ENCODE data around the gene KIAA1755.

Gene KIAA1755

GRCh38 chr20:38231531-38232121 lies 28.9 kb downstream of the KIAA1755 start:
- no peak for DNase-seq

- DNase-seq, result no peak
These were observed 29.5 kb downstream of the KIAA1755 start for GRCh38 chr20:38230957-38231526.

- DNase-seq, result no peak
These were observed 30.3 kb downstream of the KIAA1755 start for GRCh38 chr20:38230253-38230551.

DNA sequence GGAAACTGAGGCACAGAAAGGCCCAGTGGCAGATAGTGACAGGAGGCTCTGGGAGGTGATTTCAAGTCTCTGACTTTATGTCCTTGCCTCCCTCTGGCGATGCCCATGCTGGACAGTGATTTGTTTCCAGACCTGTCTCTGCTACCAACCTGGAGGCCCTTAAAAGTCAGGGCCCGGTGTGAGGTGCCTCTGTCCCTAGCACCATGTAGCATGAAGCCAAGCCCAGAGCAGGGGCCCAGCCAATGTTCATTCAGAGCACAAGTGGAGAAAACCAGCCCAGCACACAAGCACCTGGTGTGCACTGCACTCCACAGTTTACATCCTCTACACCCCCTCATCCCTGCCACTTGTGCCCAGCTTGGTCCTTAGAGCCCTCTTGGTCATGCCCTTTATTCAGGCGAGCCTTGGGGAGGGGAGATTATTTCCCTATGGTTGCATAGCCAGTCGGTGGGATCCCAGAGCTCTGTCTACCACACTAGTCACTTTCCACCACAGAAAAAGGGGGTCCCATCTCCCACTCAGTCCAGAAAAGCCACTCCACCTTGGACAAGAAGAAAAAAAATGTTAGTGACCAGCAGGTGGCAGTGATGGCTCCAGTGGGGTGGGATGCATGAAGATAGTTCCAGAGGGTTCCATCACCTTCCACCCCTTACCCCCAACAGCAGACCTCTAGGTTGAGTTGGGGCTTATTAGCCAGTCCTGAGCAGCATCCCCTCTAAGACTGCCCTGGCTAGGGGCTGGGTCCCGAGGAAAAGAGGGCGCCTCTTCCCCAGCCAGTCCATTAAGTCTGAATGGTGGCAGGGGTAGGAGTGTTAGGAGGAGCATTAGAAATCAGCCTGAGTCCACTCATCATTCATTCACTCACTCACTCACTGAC lies 30.9 kb downstream of the KIAA1755 start:
- DNase-seq, result peak; percentile 9

- DNase-seq, result no peak
These were observed 32.1 kb downstream of the KIAA1755 start for GRCh38 chr20:38228436-38228835.

GRCh38 chr20:38227420-38228360 lies 32.8 kb downstream of the KIAA1755 start:
- no peak for DNase-seq

DNA sequence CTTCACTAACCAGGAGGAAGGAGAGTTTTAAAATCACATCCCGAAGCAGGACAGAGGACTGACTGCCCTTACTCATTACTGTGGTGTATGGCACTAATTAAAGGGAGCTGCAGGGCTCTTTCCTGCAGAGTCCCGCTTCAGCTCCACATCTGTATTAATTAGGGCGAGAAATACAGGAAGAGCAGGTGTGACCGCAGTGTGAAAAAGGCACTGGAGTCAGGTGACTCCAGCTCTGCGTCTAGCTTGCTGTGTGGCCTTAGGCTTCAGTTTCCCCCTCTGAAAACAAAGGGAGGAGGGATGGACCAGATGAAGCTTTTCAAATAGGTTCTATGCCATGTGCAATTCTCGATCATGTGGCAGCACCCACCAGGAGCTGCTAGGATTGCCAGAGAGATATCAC lies 34.0 kb downstream of the KIAA1755 start:
- DNase-seq, result no peak

- no peak for DNase-seq
These were observed 34.7 kb downstream of the KIAA1755 start for GRCh38 chr20:38225900-38226263.

- no peak for DNase-seq
These were observed 35.2 kb downstream of the KIAA1755 start for GRCh38 chr20:38225240-38225899.

DNA sequence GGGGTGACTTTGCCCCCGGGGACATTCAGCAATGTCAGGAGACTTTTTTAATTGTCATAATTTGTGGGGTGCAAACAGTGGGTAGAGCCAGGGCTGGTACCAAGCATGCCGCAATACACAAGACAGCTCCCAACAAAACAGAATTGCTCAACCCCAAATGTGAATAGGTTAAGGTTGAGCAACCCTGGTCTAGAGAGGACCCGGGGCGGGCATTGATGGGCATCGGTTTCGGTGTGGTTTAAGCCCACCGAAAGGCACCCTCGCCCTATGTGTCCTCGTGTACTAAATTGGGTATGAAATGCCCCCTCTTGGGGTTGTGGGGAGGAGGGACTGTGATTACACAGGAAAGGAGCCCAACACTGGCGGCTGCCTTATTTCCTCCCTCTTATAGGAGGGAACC lies 36.0 kb downstream of the KIAA1755 start:
- DNase-seq, result no peak

DNA sequence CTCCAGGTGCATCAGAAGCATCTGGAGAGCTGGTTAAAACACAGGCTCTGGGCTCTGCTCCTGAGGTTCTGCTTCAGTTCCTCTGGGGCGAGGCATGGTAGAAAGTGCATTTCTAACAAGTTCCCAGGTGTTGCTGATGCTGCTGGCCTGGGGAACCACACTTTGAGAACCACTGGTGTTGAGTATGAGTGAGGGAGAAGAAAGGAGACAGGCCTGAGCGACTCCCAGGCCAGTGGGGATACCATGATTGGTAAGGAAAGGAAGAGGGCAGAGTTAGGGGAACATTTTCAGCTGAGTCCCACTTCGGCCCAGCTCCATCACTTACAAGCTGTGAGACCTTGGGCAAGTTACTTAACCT lies 36.8 kb downstream of the KIAA1755 start:
- no peak for DNase-seq

- no peak for DNase-seq
These were observed 37.4 kb downstream of the KIAA1755 start for GRCh38 chr20:38222923-38223742.

DNA sequence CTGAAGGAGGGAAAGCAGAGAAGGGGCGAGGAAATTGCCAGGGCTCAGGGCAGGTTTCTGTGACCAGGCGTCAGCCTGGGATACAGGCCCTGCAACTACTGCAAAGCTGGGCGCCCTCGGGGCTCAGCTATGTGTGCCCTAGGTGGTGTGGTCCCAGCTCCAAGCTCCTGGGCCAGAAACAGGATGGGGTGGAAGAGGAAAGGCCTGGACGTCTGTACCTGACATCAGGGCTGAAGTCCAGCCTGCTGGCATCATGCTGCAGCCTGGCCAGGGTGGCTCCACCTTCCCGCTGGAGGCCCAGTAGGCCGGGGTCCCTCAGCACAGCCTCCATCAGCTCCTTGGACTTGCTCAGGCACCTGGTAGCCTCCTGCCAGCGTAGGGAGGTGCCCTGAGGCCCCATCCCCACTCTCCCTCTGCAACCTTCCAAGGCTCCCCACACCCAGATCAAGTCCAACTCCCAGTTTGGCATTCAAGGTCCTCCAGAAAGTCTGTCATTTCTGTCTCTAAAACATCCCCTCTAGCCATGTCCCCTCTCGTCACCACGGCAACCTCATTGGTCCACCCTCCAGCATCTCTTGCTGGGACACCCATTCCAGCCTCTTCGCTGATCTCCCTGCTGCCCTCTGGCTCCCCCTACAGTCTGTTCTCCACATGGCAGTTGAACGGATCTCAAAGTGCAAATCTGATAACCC lies 38.2 kb downstream of the KIAA1755 start:
- DNase-seq, result peak; percentile 58

DNA sequence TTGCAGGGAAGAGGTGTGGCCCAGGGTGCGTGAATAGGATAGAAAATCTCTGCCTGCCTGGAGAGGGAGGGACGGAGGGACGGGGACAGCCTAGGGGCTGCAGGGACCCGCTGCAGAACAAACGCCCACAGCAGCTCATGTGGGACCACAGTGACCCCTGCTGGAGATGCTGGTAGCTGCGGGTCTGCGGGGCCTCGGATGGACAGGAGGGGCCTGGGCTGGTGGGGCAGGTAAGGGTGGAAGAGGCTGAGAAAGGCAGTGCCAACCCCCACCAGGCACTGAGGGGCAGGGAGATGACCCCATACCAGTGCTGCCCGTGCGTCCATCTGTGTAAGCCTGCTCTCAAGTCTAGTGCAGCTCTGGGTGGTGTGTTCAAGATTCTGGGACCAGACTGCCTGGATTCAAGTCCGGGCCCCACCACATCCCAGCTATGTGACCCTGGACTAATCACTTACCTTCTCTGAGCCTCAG lies 39.4 kb downstream of the KIAA1755 start:
- DNase-seq, result peak; percentile 72

GRCh38 chr20:38220587-38221118 lies 39.9 kb downstream of the KIAA1755 start:
- DNase-seq, result no peak

DNA sequence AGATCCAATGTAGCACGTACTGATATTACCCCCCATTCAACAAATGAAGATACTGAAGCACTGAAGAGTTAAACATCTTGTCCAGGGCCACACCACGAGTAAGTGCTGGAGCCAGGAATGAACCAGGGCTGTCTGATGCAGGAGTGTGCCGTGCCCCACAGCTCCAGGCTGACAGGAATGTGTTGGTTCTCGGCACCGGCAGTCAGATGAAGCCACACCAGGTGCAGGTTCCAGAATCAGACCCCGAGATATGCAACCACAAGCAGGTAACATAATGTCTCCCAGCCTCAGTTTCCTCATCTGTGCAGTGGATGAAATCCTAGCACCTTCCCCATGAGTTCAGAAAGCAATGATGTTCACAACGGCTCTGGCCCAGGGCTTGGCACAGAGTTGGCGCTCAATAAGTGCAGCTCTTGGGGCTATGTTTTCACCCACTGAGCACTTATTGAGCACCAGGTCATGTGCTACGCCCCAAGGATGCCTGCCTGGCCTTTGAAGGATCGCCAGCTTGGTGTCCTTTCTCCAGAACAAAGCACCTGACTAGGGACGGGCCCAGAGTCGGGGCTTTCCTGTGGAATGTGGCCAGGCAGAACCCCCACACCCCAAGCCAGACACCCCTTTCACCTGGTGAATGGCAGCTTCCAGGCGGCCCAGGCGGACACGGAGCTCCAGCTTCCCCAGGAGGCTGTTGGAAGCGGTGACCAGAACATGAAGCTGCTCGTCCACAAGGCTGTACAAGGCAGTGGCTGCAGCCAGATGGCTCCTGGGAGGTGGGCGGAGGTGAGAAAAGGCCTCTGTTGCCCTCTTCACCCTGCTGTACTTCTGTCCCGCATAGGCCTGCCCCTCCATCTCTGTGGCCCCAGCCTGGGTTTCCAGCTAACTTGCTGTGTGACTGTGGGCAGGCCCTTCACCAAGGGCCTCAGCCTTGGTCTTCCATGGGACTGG lies 41.3 kb downstream of the KIAA1755 start:
- no peak for DNase-seq

GRCh38 chr20:38218566-38218885 lies 42.0 kb downstream of the KIAA1755 start:
- no peak for DNase-seq

DNA sequence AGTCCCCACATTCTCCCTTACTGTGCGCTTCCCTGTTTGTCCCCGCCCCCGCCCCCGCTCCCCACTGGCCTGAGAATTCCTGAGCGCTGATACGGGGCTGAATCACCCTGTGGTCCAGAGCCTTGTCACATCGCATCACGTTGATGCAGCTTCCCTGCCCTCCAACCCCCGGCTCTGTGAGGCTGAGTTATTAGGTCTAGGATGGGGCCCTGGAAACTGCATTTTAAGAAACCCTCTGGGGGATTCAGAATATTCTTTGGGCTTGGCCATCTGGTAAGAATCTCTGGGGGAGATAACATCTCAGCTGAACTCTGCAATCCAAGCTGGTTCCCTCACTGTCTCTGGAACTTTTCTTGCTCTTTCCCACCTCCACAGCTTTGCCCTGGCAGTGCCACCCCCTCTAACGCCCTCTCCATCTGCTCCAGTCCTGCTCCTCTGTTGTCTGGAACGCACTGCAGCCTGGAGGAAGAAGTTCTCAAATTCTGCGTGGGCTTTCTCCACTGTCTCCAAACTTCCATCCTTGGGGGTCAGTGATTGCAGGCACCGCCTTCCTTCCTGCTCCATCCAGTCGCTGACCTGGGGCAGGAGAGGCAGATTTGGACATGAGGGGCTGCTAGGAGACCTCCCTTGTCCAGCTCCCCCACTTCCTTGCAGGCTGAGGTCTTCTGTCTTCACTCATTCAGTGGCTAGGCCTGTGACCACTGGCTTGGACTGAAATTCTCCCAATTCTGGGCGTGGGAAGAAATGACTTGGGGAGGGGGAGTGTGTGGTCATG lies 42.6 kb downstream of the KIAA1755 start:
- no peak for DNase-seq

All from NCI-H345 (cell line).